GM21576 (cell line): ENCODE results near the gene DGKA.
"Not testable (repeated sequence)": the region's sequence is repeated elsewhere in the genome, so short reads cannot be mapped to it uniquely, and the experiment has no call there.

Source experiments
- ATAC-seq: cut with Tn5 transposase; IDR thresholded peaks from one replicate; pipeline ENCODE4 v1.9.1; 2021; ENCODE audit warnings: mild to moderate bottlenecking, moderate library complexity; ENCODE audit not compliant: unreplicated experiment

DGKA gene

GRCh38 chr12:55930771-55931316 is at the start of gene DGKA:
TSS of gene DGKA (plus strand) at chr12:55931162. CDS start at chr12:55936504, 5,342 bp downstream.
- peak; percentile 19 for ATAC-seq

- no peak for ATAC-seq
Observed at GRCh38 chr12:55885113-55885512, 45.8 kb upstream of the DGKA start.

DNA sequence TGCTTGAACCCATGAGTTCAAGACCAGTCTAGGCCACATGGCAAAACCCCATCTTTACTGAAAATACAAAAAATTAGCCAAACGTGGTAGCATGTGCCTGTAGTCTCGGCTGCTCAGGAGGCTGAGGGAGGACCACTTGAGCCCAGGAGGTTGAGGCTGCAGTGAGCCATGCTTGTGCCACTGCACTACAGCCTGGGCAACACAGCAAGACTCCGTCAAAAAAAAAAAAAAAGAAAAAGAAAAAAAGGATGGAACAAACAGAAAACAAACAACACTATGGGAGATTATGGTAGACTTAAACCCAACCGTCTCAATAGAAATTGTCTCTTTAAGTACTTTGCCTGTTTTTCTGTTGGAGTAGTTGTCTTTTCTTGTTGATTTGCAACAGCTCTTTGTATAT is 39.7 kb upstream of the DGKA start:
- ATAC-seq, result no peak

DNA sequence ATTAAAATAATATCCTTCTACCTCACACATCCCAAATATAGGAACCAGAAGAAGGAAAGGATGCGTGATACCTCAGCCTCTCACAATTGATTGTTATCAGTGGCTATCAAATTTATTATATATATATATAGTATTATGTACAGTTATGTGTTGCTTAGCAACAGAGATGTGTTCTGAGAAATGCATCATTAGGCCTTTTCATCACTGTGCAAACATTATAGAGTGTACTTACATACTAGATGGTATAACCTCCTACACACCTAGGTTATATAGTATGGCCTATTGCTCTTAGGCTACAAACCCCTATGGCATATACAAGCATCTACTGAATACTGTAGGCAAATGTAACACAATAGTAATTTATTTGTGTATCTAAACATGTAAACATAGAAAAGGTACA is 37.2 kb upstream of the DGKA start:
- ATAC-seq, result no peak

GRCh38 chr12:55899082-55899481 is 31.9 kb upstream of the DGKA start:
- ATAC-seq, result no peak

- ATAC-seq, result no peak
Observed at GRCh38 chr12:55901881-55902490, 29.0 kb upstream of the DGKA start.

- no peak for ATAC-seq
Observed at GRCh38 chr12:55906056-55906455, 24.9 kb upstream of the DGKA start.

DNA sequence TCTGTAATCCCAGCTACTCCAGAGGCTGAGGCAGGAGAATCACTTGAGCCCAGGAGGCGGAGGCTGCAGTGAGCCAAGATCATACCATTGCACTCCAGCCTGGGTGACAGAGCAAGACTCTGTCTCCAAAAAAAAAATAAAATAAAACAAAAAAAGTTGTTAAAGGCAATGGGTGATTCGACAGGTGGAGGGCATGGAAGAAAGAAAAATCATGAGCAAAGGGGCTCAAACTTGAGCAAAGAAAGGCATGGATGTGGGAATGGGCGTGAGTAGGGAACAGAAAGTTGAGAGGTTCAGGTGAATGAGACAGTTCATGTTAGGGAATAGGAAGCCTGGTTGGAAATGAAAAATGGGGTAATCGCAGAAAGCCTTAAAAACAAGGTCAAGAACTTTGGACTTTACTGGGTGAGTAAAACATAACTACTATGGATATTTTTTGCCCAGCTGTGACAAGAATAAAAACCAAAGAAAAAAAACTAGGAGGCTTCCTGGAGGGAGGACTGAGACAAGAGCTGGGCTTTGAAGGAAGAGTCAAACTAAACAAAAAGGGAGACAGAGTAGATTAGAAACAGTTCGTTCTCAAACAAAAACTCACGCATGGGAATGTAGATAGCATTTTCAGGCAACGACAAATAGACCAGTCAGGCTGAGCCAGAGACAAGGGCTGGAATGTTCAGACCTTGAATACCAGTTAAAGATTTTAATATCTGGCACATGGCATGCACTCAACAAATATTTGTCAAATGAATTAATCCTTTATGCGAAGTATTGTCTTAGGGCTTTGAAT is 22.0 kb upstream of the DGKA start:
- no peak for ATAC-seq

DNA sequence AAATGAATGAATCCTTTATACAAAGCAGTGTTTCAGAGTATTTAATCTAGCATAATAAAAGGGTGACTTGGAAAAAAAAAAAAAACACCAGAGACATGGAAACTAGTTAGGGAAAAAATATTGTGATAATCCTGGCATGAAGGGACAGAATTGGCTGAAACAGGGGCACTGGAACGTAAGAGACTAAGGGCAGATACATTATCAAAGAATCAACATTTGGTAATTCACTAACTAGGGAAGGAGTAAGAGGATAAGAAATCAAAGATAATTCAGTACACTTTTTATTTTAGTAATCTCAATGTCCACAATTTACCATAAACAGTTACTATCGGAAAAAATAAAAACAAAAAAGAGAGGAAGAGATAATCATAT is 21.5 kb upstream of the DGKA start:
- ATAC-seq, result no peak

DNA sequence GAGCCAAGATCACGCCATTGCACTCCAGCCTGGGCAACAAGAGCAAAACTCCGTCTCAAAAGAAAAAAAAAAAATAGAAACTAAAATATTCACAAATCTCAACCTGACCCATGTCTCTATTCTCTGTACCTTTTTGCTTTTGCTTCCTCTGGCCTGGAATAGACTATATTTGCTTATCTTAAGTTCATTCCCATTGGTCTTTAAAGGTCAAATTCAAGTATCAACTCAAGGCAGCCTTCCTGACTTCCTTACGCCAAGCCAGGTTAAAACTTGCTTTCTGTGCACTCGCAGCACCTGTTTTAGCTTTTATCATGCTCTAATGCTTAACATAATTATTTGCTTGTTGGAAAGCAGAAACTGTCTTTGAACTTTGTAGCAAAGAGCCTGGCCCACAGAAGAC is 18.1 kb upstream of the DGKA start:
- no peak for ATAC-seq

GRCh38 chr12:55915482-55915859 is 15.5 kb upstream of the DGKA start:
- no peak for ATAC-seq

- not testable (repeated sequence) for ATAC-seq
Observed at GRCh38 chr12:55919032-55919431, 11.9 kb upstream of the DGKA start.

GRCh38 chr12:55922126-55922525 is 8.8 kb upstream of the DGKA start:
- ATAC-seq, result no peak

GRCh38 chr12:55923648-55924047 is 7.3 kb upstream of the DGKA start:
- not testable (repeated sequence) for ATAC-seq

- no peak for ATAC-seq
Observed at GRCh38 chr12:55925371-55925770, 5.6 kb upstream of the DGKA start.

DNA sequence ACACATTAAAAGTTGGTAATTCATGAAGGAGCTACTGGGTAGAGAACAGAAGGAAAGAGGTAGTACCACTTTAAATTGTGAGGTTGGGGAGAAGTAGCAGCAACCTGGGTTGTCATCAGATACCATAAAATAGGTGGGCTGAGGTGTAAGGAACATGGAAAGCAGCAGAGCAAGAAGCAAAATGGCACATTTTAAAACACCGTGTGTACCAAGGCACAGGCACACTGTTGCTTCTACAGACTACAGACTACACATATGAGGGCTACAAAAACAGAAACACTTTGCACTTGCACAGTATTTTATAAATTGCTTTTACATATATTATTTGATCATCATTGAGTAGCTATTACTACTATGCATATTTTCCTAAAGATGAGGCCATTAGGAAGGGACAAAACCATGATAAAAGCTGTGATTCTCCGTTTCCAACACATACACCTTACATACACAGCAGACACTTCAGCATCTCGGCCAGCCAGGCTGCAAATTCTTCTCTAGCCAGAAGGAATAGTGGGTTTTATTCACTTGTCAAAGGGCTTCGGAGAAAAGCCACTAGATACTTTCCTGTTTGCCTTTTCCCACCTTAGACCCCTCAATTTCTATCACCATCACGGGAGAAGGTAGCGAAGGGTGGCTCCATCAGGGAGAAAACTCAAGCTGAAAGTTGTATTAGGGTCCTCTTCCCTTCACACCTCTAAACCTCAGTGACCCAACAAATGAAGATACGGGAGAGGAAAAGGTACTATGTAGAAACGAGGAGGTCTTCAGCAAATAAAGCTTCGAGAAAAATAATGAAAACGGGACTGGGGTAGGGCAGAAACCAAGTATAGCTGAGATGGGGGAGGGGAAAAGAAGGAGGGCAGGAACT is 4.9 kb upstream of the DGKA start:
- no peak for ATAC-seq

DNA sequence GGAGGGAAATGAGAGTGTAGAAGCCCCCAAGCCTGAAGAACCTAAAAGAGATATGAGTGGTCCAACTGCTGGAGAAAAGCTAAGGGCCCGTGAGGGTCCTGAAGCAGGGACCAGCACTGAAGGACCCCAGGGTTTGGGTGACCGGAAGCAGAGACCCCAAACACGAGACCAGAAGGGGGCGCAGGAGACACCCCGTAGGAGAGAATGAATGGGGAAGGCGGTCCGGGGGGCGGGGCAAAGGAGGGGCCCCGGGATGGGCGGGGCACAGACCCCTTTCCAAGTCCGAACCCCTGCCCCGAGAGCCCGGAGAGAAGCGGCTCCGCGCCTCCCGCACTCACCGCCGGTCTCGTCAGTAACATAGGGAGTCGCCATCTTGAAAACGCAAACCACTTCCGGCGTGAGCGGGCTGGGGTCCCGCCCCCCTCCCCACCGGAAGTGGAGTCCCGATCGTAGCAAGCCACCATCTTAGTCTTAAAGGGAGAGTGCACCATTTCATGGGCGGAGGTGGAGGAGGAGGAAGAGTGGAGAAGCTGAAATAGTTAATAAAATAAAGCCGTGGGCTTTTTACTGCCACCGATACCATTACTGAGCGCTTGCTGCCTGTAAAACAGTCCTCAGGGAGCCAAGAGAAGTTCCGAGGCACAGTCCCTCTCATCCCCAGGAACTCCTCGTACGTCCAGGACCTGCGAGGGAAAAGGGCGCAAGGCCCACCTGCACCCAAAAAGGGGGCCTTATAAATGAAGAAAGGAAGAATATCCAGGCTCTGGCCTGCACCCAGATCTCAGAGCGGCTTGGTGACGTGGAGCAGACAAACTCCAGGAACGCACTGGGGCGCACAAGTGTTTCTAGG is 4.0 kb upstream of the DGKA start:
- ATAC-seq, result peak; percentile 38

DNA sequence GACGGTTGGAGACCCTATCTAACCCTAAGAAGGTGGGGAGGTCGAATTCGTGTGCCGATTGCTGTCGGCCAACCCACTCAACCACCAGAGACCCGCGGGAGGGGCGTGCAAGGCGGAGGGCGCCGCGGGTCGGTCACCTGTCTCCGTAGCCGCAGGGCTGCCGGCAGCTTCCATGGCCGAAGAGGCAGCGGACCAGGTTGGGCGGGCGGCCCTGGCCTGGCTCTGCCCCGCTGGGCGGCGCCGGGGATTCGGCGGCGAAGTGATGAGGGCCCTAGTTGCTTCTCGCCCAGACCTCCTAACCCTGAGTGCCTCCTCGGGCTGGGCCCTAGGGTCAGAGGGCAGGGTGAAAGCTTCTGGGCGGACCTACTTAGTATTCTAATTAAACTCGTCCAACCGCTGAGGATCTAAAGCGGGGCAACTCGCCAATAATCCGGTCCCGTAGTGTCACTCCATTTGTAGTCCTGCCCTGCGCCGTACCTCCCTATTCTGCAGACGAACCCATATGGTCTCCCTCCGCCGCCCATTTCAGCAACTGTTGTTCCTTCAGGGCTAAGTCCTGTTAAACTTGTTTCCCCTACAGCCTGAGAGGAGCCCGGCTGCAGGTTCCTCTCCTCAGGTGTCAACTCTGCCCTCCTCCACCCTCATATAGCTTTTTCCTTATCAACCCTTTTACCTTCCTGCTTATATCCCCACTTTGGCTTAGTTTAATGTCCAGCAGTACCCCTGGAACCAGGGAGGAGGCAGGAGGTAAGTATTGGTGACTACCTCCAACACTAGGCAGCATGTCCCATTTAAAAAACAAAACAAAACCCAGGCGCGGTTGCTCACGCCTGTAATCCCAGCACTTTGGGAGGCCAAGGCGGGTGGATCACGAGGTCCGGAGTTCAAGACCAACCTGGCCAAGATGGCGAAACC is 3.1 kb upstream of the DGKA start, which contains the start of gene PYM1:
TSS of gene PYM1 (minus strand) at position 307 of the 915 bp plus-strand sequence. CDS start at position 174, 133 bp downstream.
- ATAC-seq, result peak; percentile 39

- ATAC-seq, result peak; percentile 36
Observed at GRCh38 chr12:55929306-55929791, 1.6 kb upstream of the DGKA start.
